GM12891 (cell line): ENCODE measurements around the gene HESX1.

Experiments
- PAX5 ChIP-seq: IDR thresholded peaks from 2 replicates; pipeline ENCODE4 v1.6.1; 2011; ENCODE audit warnings: low read length, moderate library complexity, mild to moderate bottlenecking; ENCODE audit not compliant: insufficient read depth, severe bottlenecking
- POLR2A ChIP-seq: IDR thresholded peaks from 2 replicates; pipeline ENCODE4 v1.6.1; 2011; ENCODE audit warnings: low read depth, low read length, control low read depth
- POLR2AphosphoS5 ChIP-seq: IDR thresholded peaks from 2 replicates; pipeline ENCODE4 v1.6.1; 2011; ENCODE audit warnings: low read depth, low read length, control low read depth
- POU2F2 ChIP-seq: IDR thresholded peaks from 2 replicates; pipeline ENCODE4 v1.6.1; 2011; ENCODE audit warnings: low read depth, mild to moderate bottlenecking, control low read depth, low read length, moderate library complexity
- SPI1 ChIP-seq: IDR thresholded peaks from 2 replicates; pipeline ENCODE4 v1.6.1; 2011; ENCODE audit warnings: low read depth, low read length, control low read depth
- TAF1 ChIP-seq: IDR thresholded peaks from 2 replicates; pipeline ENCODE4 v1.6.1; 2011; ENCODE audit warnings: low read depth, low read length, control low read depth

DNA sequence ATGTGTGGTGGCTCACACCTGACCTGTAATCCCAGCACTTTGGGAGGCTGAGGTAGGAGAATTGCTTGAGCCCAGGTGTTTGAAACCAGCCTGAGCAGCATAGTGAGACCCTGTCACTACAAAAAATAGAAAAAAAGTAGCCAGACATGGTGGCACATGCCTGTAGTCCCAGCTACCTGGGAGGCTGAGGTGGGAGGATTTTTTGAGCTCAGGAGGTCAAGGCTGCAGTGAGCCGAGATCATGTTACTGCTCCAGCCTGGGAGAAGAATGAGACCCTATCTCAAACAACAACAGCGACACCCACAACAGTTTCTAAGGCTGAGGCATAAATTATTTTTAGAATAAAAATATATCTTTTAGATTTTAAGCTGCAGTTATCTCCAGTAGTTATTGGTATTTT lies 34.0 kb upstream of the HESX1 start:
- TF ChIP-seq POLR2AphosphoS5 = no peak
- TF ChIP-seq POLR2A = no peak
- TF ChIP-seq TAF1 = no peak
- no peak for TF ChIP-seq SPI1
- TF ChIP-seq PAX5 = no peak
- no peak for TF ChIP-seq POU2F2
